NB4 (cell line): ENCODE results near the gene ATAD1.

Experiments used
- POLR2A ChIP-seq: IDR thresholded peaks from 2 replicates; pipeline ENCODE4 v1.6.1; 2011; ENCODE audit warnings: mild to moderate bottlenecking; ENCODE audit not compliant: insufficient read length; ENCODE audit errors: extremely low read depth
- TF ChIP-seq, protein P1 (sequence below): IDR thresholded peaks from one replicate; pipeline ENCODE4 v1.5.1; 2012; ENCODE audit warnings: low read depth, low read length
- TF ChIP-seq, protein P2 (sequence below): IDR thresholded peaks from 2 replicates; pipeline ENCODE4 v1.6.1; 2011; ENCODE audit warnings: low read depth, low read length

DNA sequence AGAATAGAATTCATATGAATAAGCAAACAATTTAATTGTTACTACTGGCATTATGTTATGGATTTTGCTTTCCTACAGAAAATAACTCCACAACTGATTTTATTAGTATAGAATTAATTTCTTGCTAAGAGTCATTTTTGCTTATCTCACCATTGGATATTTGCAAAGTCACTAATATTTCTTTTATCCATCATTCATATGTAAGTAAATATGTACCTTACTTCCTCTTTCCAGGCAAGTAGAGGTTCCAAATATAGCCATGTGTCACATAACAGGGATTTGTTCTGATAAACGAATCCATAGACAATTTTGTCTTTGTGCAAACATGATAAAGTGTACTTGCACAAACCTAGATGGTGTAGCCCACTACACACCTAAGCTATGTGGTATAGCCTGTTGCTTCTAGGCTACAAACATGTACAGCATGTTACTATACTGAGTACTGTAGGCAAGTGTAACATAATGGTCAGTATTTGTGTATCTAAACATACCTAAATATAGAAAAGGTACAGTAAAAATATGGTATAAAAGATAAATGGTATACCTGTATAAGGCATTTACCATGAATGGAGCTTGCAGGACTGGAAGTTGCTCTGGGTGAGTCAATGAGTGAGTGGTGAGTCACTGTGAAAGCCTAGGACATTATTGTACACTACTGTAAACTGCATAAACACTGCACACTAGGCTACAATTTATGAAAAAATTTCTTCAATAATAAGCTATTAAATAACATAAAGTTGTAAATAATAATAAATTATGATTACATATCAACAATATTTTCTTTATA is 27.0 kb upstream of the ATAD1 start:
- no peak for TF ChIP-seq POLR2A
- TF ChIP-seq, protein P1, sequence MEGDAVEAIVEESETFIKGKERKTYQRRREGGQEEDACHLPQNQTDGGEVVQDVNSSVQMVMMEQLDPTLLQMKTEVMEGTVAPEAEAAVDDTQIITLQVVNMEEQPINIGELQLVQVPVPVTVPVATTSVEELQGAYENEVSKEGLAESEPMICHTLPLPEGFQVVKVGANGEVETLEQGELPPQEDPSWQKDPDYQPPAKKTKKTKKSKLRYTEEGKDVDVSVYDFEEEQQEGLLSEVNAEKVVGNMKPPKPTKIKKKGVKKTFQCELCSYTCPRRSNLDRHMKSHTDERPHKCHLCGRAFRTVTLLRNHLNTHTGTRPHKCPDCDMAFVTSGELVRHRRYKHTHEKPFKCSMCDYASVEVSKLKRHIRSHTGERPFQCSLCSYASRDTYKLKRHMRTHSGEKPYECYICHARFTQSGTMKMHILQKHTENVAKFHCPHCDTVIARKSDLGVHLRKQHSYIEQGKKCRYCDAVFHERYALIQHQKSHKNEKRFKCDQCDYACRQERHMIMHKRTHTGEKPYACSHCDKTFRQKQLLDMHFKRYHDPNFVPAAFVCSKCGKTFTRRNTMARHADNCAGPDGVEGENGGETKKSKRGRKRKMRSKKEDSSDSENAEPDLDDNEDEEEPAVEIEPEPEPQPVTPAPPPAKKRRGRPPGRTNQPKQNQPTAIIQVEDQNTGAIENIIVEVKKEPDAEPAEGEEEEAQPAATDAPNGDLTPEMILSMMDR: no peak
- TF ChIP-seq, protein P2, sequence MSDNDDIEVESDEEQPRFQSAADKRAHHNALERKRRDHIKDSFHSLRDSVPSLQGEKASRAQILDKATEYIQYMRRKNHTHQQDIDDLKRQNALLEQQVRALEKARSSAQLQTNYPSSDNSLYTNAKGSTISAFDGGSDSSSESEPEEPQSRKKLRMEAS: no peak
